Uterus (tissue), 2 donors: Measurements from ENCODE around the gene RNASEH2B.

ENCODE experiments used
- POLR2A ChIP-seq, 2 donors: fragments of 450-650 bp; IDR thresholded peaks; one replicate each; pipeline ENCODE4 v1.6.1; 2016; ENCODE audit warnings: antibody characterized with exemption in 2 of 2, mild to moderate bottlenecking in 1 of 2, moderate library complexity in 1 of 2
- TF ChIP-seq, protein P1 (sequence below), 4 experiments: fragments of 200-600 bp in 2 of 4; fragments of 450-650 bp in 2 of 4; sonication (generic) in 2 of 4; IDR thresholded peaks; one replicate each; pipeline ENCODE4 v1.5.1; 2016 to 2019; ENCODE audit warnings: antibody characterized with exemption in 4 of 4, mild to moderate bottlenecking in 2 of 4, moderate library complexity in 1 of 4

- TF ChIP-seq, protein P1, sequence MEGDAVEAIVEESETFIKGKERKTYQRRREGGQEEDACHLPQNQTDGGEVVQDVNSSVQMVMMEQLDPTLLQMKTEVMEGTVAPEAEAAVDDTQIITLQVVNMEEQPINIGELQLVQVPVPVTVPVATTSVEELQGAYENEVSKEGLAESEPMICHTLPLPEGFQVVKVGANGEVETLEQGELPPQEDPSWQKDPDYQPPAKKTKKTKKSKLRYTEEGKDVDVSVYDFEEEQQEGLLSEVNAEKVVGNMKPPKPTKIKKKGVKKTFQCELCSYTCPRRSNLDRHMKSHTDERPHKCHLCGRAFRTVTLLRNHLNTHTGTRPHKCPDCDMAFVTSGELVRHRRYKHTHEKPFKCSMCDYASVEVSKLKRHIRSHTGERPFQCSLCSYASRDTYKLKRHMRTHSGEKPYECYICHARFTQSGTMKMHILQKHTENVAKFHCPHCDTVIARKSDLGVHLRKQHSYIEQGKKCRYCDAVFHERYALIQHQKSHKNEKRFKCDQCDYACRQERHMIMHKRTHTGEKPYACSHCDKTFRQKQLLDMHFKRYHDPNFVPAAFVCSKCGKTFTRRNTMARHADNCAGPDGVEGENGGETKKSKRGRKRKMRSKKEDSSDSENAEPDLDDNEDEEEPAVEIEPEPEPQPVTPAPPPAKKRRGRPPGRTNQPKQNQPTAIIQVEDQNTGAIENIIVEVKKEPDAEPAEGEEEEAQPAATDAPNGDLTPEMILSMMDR (IDR thresholded peaks at IDR 0.05) = no peak
- no peak for TF ChIP-seq POLR2A (IDR thresholded peaks at IDR 0.05)
These were observed 96.0 kb downstream of the RNASEH2B start for GRCh38 chr13:51005566-51005965.
